SK-N-SH treated with all-trans-retinoic acid at 6 μM for 48 hours (cell line): ENCODE measurements around the gene ULK3.

Source experiments
- BACH2 ChIP-seq: fragments of 250-450 bp; sonication (Bioruptor Pico); IDR thresholded peaks from 2 replicates; pipeline ENCODE4 v1.9.0; 2021; ENCODE audit warnings: mild to moderate bottlenecking, borderline replicate concordance
- ZNF70 ChIP-seq: fragments of 450-650 bp; formaldehyde crosslinking; IDR thresholded peaks from 2 replicates; pipeline ENCODE4 v1.5.0; 2020; ENCODE audit warnings: mild to moderate bottlenecking, moderate library complexity

DNA sequence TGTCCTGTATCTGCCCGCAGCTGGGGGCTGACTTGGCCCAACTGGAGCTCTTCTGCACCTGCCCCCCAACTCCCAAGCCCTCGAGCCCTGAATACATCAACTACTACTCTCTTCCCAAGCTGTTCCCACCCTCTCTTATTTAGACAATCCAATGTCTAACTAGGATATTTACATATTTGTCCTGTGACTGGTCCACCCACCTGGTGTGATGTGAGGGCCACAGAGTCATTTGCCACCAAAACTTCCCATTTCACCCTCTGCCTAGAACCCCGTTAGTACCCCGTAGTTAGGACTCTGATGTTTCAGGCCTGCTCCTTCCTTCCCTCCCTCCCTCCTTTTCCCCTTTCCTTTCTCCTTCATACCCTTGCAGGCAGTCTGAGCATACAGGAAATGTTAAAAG lies 10.1 kb downstream of the ULK3 start:
- TF ChIP-seq BACH2 (no peak), ZNF70 (CRISPR knock-in tag) (no peak)
